Measurements from ENCODE around the gene TCERG1L. TPM values are rescaled to one million over a fixed set of nuclear protein-coding genes. Genes with fewer than 3 reads are reported as not detected.
A peak's percentile ranks its signal among the peaks of the same experiment; 100 is the strongest.

The TCERG1L gene
- total and polyA plus RNA-seq, 11 donors, result 0.11 to 0.25 TPM; not detected in 9

- Histone ChIP-seq H3K4me1 (no peaks in the 10 kb centered on the region), H3K36me3 (no peaks in the 10 kb centered on the region), H3K9me3 (no peaks in the 10 kb centered on the region), H3K27me3 (peaks cover 0 to 7% (median 0%) of the 10 kb centered on the region in 9 donors), H3K27ac (no peak overlapping the region), H3K4me3 (no peak overlapping the region)
- 49 to 68% (median 63%) methylated on average over 9 to 11 of the region's 11 CpGs for WGBS, 4 donors
- intact Hi-C loops (cut with DNase I), result no loop called here
- TF ChIP-seq POLR2A (IDR thresholded peaks at IDR 0.05), result no peak
- TF ChIP-seq CTCF (IDR thresholded peaks at IDR 0.05), result no peak
- DNase-seq (no peak), ATAC-seq (peak in 1 of 4 donors; percentile 29)
Measured at GRCh38 chr10:131073469-131074035, 238.0 kb downstream of the TCERG1L start.

GRCh38 chr10:131072651-131073468 lies 238.7 kb downstream of the TCERG1L start:
- Histone ChIP-seq H3K4me1 (no peaks in the 10 kb centered on the region), H3K27ac (no peak overlapping the region), H3K9me3 (no peaks in the 10 kb centered on the region), H3K36me3 (no peaks in the 10 kb centered on the region), H3K4me3 (no peak overlapping the region), H3K27me3 (peaks cover 0 to 9% (median 0%) of the 10 kb centered on the region in 9 donors)
- 84 to 94% (median 89%) methylated on average over 12 to 13 of the region's 13 CpGs for WGBS, 4 donors
- intact Hi-C loops (cut with DNase I), result no loop called here
- ATAC-seq (no peak), DNase-seq (no peak)
- TF ChIP-seq CTCF (IDR thresholded peaks at IDR 0.05) (no peak), POLR2A (IDR thresholded peaks at IDR 0.05) (no peak)

- no peak for ATAC-seq
- intact Hi-C loops (cut with DNase I), result no loop called here
- H3K36me3 ChIP-seq, result no peaks in the 10 kb centered on the region
- H3K27me3 ChIP-seq, result peaks cover 0 to 17% (median 0%) of the 10 kb centered on the region in 9 donors
- no peak overlapping the region for H3K4me3 ChIP-seq
- no peak for TF ChIP-seq POLR2A (IDR thresholded peaks at IDR 0.05)
- no peak for TF ChIP-seq CTCF (IDR thresholded peaks at IDR 0.05)
- H3K27ac ChIP-seq, result no peak overlapping the region
- no peaks in the 10 kb centered on the region for H3K4me1 ChIP-seq
- H3K9me3 ChIP-seq, result no peaks in the 10 kb centered on the region
- 89 to 93% (median 92%) methylated on average over 7 of the region's 7 CpGs for WGBS, 4 donors
- DNase-seq, result no peak
Measured at GRCh38 chr10:131071721-131072120, 239.8 kb downstream of the TCERG1L start.

- Histone ChIP-seq H3K4me3 (no peak overlapping the region), H3K27me3 (peaks cover 0 to 17% (median 0%) of the 10 kb centered on the region in 9 donors), H3K27ac (no peak overlapping the region), H3K9me3 (no peaks in the 10 kb centered on the region), H3K36me3 (no peaks in the 10 kb centered on the region), H3K4me1 (no peaks in the 10 kb centered on the region)
- no peak for ATAC-seq
- 88 to 93% (median 91%) methylated on average over 7 of the region's 7 CpGs for WGBS, 4 donors
- intact Hi-C loops (cut with DNase I), result no loop called here
- no peak for TF ChIP-seq POLR2A (IDR thresholded peaks at IDR 0.05)
- no peak for TF ChIP-seq CTCF (IDR thresholded peaks at IDR 0.05)
- DNase-seq, result no peak
Measured at GRCh38 chr10:131070856-131071255, 240.7 kb downstream of the TCERG1L start.
